ENCODE results near the gene KRTAP9-9.
"Not testable (repeated sequence)": the region's sequence is repeated elsewhere in the genome, so short reads cannot be mapped to it uniquely, and the experiment has no call there.

Gene KRTAP9-9

DNA sequence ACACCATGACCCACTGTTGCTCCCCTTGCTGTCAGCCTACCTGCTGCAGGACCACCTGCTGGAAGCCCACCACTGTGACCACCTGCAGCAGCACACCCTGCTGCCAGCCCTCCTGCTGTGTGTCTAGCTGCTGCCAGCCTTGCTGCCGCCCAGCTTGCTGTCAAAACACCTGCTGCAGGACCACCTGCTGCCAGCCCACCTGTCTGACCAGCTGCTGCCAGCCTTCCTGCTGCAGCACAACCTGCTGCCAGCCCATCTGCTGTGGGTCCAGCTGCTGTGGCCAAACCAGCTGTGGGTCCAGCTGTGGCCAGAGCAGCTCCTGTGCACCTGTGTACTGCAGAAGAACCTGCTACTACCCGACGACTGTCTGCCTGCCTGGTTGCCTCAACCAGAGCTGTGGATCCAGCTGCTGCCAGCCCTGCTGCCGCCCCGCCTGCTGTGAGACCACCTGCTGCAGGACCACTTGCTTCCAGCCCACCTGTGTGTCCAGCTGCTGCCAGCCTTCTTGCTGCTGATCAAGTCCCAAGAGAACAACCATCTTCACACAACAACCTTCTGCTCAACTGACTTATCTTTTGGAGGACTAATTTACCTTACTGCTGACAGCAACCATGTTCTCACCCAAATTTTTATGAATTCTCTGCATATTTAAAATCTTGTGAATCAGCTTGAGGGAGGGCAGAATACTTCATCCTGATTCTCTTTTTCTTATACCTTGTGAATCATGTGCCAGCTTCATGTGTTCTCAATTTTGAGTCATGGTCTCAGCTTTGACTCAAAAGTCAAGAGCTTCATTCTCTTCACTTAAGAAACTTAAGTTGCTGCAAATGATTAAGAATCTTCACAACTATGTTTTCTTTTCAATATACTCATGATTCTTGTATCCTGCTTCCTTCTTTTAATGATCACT lies at the start of gene KRTAP9-9:
KRTAP9-9 (plus strand) TSS at position 4 of the 910 bp plus-strand sequence.
- DNase-seq, result not testable (repeated sequence)

DNA sequence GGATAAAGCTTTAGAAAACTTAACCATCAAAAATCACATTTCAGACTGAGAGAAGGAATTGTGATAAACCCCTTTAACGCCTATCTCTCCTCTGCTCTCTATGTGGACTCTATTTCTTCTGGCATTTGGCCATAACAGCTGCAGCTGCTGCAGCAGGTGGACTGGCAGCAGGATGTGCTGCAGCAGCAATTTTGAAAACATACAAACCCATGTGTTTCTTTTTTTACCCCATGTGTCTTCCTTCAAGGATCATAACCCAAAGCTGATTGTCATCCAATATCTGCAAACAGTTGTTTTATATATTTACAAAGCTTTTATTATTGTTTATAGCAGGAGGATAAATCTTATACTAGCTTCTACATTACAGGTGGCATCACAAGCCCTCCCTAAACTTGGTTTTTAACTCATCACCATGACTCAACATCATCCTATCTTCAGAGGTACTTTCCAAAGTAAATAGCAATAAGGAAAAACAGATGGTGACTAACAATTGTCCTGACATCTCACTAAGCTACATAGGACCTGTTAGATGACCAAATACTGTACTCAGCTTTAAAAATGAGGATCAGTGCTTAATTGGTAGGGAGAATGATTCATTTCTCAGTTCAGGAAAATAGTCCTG lies 43.2 kb upstream of the KRTAP9-9 start:
- no peak for DNase-seq

DNA sequence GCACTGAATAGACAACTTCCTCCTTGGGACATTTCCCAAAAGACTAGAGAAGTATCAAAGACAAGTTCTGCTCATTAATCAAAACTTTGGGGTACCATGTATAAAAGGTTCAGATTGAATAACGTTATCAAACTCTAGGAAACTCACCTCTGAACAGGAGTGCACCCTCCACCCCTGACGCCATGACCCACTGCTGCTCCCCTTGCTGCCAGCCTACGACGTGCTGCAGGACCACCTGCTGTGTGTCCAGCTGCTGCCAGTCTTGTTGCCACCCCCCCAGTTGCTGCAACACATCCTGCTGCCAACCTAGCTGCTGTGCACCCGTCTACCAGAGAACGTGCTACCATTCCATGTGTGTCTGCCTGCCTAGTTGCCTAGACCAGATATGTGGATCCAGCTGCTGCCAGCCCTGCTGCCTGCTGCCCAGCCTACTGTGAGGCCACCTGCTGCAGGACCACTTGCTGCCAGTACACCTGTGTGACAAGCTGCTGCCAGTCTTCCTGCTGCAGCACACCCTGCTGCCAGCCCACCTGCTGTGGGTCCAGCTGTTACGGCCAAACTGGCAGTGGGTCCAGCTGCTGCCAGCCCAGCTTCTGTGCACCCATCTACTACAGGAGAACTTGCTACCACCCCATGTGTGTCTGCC lies 42.5 kb upstream of the KRTAP9-9 start:
- DNase-seq, result no peak

GRCh38 chr17:41215681-41216080 lies 39.5 kb upstream of the KRTAP9-9 start:
- no peak for DNase-seq

GRCh38 chr17:41223821-41224220 lies 31.4 kb upstream of the KRTAP9-9 start:
- no peak for DNase-seq

GRCh38 chr17:41226051-41226450 lies 29.1 kb upstream of the KRTAP9-9 start:
- DNase-seq, result no peak

DNA sequence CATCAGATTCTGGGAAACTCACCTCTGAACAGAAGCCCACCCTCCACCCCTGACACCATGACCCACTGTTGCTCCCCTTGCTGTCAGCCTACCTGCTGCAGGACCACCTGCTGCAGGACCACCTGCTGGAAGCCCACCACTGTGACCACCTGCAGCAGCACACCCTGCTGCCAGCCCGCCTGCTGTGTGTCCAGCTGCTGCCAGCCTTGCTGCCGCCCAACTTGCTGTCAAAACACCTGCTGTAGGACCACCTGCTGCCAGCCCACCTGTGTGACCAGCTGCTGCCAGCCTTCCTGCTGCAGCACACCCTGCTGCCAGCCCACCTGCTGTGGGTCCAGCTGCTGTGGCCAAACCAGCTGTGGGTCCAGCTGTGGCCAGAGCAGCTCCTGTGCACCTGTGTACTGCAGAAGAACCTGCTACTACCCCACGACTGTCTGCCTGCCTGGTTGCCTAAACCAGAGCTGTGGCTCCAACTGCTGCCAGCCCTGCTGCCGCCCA lies 28.5 kb upstream of the KRTAP9-9 start, which contains the start of gene KRTAP9-2:
KRTAP9-2 (plus strand) TSS at position 51 of the 498 bp plus-strand sequence; CDS start at position 58, 7 bp downstream.
- DNase-seq, result not testable (repeated sequence)

GRCh38 chr17:41230094-41230493 lies 25.1 kb upstream of the KRTAP9-9 start:
- DNase-seq, result no peak

DNA sequence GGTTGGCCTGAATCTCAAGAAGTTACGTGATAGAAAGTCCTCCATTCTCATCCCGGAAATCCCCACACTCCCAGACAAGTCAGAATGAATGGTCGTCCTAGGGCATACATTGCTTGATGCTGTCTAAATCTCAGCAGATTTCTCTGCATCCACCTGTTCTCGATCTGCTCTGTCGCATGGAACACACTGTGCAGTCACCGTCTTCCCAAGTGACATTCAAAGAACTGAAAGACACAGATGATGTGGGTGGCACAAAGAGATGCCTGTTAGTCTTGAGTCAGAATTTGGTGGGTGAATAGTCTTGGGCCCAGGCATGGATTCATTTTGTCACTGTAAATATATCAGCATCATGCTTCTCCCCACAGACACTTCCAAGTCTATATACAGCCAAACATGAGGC lies 23.5 kb upstream of the KRTAP9-9 start:
- DNase-seq, result no peak

- not testable (repeated sequence) for DNase-seq
Observed at GRCh38 chr17:41232399-41233105, 22.6 kb upstream of the KRTAP9-9 start, which contains the start of gene KRTAP9-3. Gene KRTAP9-3 (plus strand): TSS chr17:41232449. CDS start chr17:41232502, 53 bp downstream.

- not testable (repeated sequence) for DNase-seq
Observed at GRCh38 chr17:41237116-41237515, 18.1 kb upstream of the KRTAP9-9 start.

DNA sequence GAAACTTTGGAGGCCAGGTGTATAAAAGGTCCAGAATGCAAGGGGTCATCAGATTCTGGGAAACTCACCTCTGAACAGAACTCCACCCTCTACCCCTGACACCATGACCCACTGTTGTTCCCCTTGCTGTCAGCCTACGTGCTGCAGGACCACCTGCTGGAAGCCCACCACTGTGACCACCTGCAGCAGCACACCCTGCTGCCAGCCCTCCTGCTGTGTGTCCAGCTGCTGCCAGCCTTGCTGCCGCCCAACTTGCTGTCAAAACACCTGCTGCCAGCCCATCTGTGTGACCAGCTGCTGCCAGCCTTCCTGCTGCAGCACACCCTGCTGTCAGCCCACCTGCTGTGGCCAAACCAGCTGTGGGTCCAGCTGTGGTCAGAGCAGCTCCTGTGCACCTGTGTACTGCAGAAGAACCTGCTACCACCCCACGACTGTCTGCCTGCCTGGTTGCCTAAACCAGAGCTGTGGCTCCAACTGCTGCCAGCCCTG lies 17.2 kb upstream of the KRTAP9-9 start, which contains the start of gene KRTAP9-8:
KRTAP9-8 (plus strand) TSS at position 51 of the 489 bp plus-strand sequence; CDS start at position 104, 53 bp downstream.
- DNase-seq, result not testable (repeated sequence)

DNA sequence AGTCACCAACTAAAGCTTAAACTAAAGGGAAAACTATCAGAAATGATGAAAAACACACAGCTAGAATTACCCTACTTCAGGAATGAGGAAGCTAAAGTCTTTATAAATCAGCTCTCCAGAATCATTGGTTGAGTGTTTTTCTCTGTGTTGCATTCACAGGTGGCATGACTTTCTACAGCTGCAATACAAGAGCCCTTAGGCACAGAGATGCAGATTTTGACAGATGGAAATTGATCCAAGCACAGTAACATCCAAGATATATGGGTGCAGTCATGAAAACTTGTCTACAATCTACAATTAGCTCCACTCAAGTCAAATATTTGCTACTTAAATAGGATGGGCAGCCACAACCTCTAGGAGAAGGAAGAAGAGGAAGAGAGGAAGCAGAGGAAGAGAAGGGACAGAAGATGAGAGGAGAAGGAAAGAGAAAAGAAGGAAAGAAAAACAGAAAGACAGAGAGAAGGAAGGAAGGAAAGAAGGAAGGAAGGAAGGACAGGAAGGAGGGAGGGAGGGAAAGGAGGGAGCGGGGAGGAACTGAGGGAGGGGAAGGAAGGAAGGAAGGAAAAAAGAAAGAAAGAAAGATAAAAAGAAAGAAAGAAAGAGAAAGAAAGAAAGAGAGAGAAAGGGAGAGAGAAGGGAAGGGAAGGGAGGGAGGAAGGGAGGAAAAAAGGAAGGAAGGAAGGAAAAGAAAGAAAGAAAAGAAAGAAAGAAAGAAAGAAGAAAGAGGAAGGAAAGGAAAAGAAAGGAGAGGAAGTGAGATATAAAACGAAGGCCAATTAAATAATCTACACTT lies 8.0 kb upstream of the KRTAP9-9 start:
- not testable (repeated sequence) for DNase-seq

GRCh38 chr17:41249637-41250240 lies 5.4 kb upstream of the KRTAP9-9 start, which contains the start of gene KRTAP9-4:
Gene KRTAP9-4 (plus strand): TSS chr17:41249687. CDS start chr17:41249721, 34 bp downstream.
- not testable (repeated sequence) for DNase-seq

- DNase-seq, result no peak
Observed at GRCh38 chr17:41251261-41251660, 3.9 kb upstream of the KRTAP9-9 start.

DNA sequence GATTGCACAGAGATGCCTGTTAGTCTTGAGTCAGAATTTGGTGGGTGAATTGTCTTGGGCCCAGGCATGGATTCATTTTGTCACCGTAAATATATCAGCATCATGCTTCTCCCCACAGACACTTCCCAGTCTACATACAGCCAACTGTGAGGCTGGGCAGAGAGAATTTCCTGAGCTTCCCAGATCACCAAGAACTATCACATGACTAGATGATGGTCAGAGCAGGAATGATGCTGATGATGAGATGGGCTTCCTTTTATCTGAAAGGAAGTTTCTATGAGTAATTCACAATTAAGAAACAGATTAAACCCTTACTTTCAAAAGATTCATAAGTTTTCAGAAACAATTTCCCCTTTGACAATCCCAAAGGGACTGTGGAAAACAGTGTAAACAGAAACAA lies 323 bp upstream of the KRTAP9-9 start:
- DNase-seq, result no peak

- DNase-seq, result no peak
Observed at GRCh38 chr17:41256291-41256685, 1.1 kb downstream of the KRTAP9-9 start.

DNA sequence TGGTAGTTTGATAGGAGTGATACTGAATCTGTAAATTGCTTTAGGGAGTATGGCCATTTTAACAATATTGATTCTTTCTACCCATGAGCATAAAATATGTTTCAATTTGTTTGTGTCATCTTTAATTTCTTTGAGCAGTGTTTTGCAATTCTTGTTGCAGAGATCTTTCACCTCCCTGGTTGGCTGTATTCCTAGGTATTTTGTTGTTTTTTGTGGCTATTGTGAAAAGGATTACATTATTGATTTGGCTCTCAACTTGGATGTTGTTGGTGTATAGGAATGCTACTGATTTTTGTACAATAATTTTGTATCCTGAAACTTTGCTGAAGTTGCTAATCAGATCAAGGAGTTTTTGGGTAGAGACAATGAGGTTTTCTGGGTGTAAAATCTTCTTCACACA lies 3.2 kb downstream of the KRTAP9-9 start:
- DNase-seq, result no peak

- DNase-seq, result no peak
Observed at GRCh38 chr17:41263212-41263611, 8.0 kb downstream of the KRTAP9-9 start.

Measured in anterior cingulate cortex (tissue), 58 donors.